H9 (cell line): ENCODE results near the gene DOCK2. TPM values are rescaled to one million over a fixed set of nuclear protein-coding genes. Genes with fewer than 3 reads are reported as not detected.

Source experiments
- DNase-seq: peaks from one replicate; pipeline ENCODE4 v3.0.0-alpha.2; 2017
- H2AFZ ChIP-seq: one replicate; pipeline ENCODE4 v1.6.1; 2013; ENCODE audit warnings: mild to moderate bottlenecking, low read length, control low read depth, moderate library complexity
- H2AK5ac ChIP-seq: 2 replicates; pipeline ENCODE4 v1.6.1; 2013; ENCODE audit warnings: low read length, control low read depth, mixed read lengths; ENCODE audit not compliant: insufficient read length
- H2BK120ac ChIP-seq: one replicate; pipeline ENCODE4 v1.6.1; 2013; ENCODE audit warnings: low read depth, mild to moderate bottlenecking, low read length, control low read depth, inconsistent platforms; ENCODE audit not compliant: poor library complexity, severe bottlenecking
- H2BK12ac ChIP-seq: 2 replicates; pipeline ENCODE4 v1.6.1; 2013; ENCODE audit warnings: low read length, control low read depth, mixed read lengths, low read depth; ENCODE audit not compliant: insufficient read length
- H2BK15ac ChIP-seq: 2 replicates; pipeline ENCODE4 v1.6.1; 2013; ENCODE audit warnings: low read depth, low read length, control low read depth
- H2BK20ac ChIP-seq: one replicate; pipeline ENCODE4 v1.6.1; 2013; ENCODE audit warnings: low read depth, mild to moderate bottlenecking, low read length, control low read depth, inconsistent platforms; ENCODE audit not compliant: poor library complexity, severe bottlenecking
- H2BK5ac ChIP-seq: 2 replicates; pipeline ENCODE4 v1.6.1; 2013; ENCODE audit warnings: low read length, control low read depth, mixed read lengths; ENCODE audit not compliant: insufficient read length
- H3K14ac ChIP-seq: 2 replicates; pipeline ENCODE4 v1.6.1; 2013; ENCODE audit warnings: low read length, control low read depth; ENCODE audit not compliant: insufficient read depth
- H3K18ac ChIP-seq: 2 replicates; pipeline ENCODE4 v1.6.1; 2013; ENCODE audit warnings: low read depth, mild to moderate bottlenecking, mixed read lengths, low read length, control low read depth; ENCODE audit not compliant: insufficient read length
- H3K23ac ChIP-seq: 2 replicates; pipeline ENCODE4 v1.6.1; 2013; ENCODE audit warnings: low read length, control low read depth, mixed read lengths, low read depth; ENCODE audit not compliant: insufficient read length
- H3K23me2 ChIP-seq: 2 replicates; pipeline ENCODE4 v1.6.1; 2013; ENCODE audit warnings: low read depth, mild to moderate bottlenecking, mixed read lengths, low read length, control low read depth; ENCODE audit not compliant: insufficient read length, poor library complexity, severe bottlenecking
- H3K27ac ChIP-seq: 2 replicates; pipeline ENCODE4 v1.5.1; 2013; ENCODE audit warnings: low read length, control low read depth, mixed read lengths, low read depth; ENCODE audit not compliant: insufficient read length
- H3K27me3 ChIP-seq: 2 replicates; pipeline ENCODE4 v1.6.1; 2013; ENCODE audit warnings: low read length, control low read depth, inconsistent platforms; ENCODE audit not compliant: insufficient read depth
- H3K4ac ChIP-seq: 2 replicates; pipeline ENCODE4 v1.6.1; 2013; ENCODE audit warnings: low read depth, mild to moderate bottlenecking, control low read depth, inconsistent platforms, low read length, moderate library complexity
- H3K4me1 ChIP-seq: 2 replicates; pipeline ENCODE4 v1.6.1; 2013; ENCODE audit warnings: low read length, control low read depth, inconsistent platforms; ENCODE audit not compliant: insufficient read depth
- H3K4me2 ChIP-seq: 2 replicates; pipeline ENCODE4 v1.6.1; 2013; ENCODE audit warnings: low read length, control low read depth, mixed read lengths; ENCODE audit not compliant: insufficient read length, insufficient read depth
- H3K56ac ChIP-seq: 2 replicates; pipeline ENCODE4 v1.6.1; 2013; ENCODE audit warnings: low read depth, mild to moderate bottlenecking, mixed read lengths, low read length, control low read depth; ENCODE audit not compliant: insufficient read length
- H3K79me1 ChIP-seq: 2 replicates; pipeline ENCODE4 v1.6.1; 2013; ENCODE audit warnings: low read depth, mild to moderate bottlenecking, moderate library complexity, low read length, control low read depth, inconsistent platforms; ENCODE audit not compliant: insufficient read depth, poor library complexity, severe bottlenecking
- H3K79me2 ChIP-seq: 2 replicates; pipeline ENCODE4 v1.6.1; 2013; ENCODE audit warnings: low read length, control low read depth, inconsistent platforms; ENCODE audit not compliant: insufficient read depth
- H3K9ac ChIP-seq: 2 replicates; pipeline ENCODE4 v1.6.1; 2013; ENCODE audit warnings: low read length, control low read depth, mixed read lengths; ENCODE audit not compliant: insufficient read length; ENCODE audit errors: extremely low read depth
- H3K9me3 ChIP-seq: one replicate; pipeline ENCODE4 v1.6.1; 2013; ENCODE audit warnings: low read depth, low read length, inconsistent platforms; ENCODE audit not compliant: control insufficient read depth
- H3T11ph ChIP-seq: one replicate; pipeline ENCODE4 v1.6.1; 2013; ENCODE audit warnings: mild to moderate bottlenecking, low read length, control low read depth, inconsistent platforms
- H4K20me1 ChIP-seq: one replicate; pipeline ENCODE4 v1.6.1; 2013; ENCODE audit not compliant: control insufficient read depth, insufficient read length, insufficient read depth
- H4K5ac ChIP-seq: 2 replicates; pipeline ENCODE4 v1.6.1; 2013; ENCODE audit warnings: low read depth, mild to moderate bottlenecking, mixed read lengths, low read length, control low read depth; ENCODE audit not compliant: insufficient read length
- H4K8ac ChIP-seq: replicated peaks from 2 replicates; pipeline ENCODE4 v1.6.1; 2013; ENCODE audit warnings: low read length, control low read depth, mixed read lengths, low read depth; ENCODE audit not compliant: insufficient read length
- H4K91ac ChIP-seq: 2 replicates; pipeline ENCODE4 v1.6.1; 2013; ENCODE audit warnings: low read depth, mild to moderate bottlenecking, moderate library complexity, mixed read lengths, low read length, control low read depth; ENCODE audit not compliant: insufficient read length
- H3K27ac Mint-ChIP-seq, 3 experiments: 2 replicates in 2 of 3; 3 replicates in 1 of 3; pipeline ENCODE4 v1.8.0; 2020 to 2021; ENCODE audit warnings: mixed read lengths in 3 of 3, mild to moderate bottlenecking in 1 of 3, moderate library complexity in 1 of 3
- H3K27me3 Mint-ChIP-seq: 2 replicates; pipeline ENCODE4 v1.8.0; 2021; ENCODE audit warnings: low read depth, mild to moderate bottlenecking, moderate library complexity, mixed read lengths
- H3K36me3 Mint-ChIP-seq, 3 experiments: 2 replicates in 2 of 3; 3 replicates in 1 of 3; pipeline ENCODE4 v1.8.0; 2020 to 2021; ENCODE audit warnings: low read depth in 3 of 3, mixed read lengths in 3 of 3; ENCODE audit not compliant: insufficient read depth in 1 of 3
- H3K4me1 Mint-ChIP-seq, 2 experiments: 2 replicates each; pipeline ENCODE4 v1.8.0; 2020; ENCODE audit warnings: mixed read lengths in 2 of 2
- H3K4me3 Mint-ChIP-seq, 2 experiments: 2 replicates in 1 of 2; 3 replicates in 1 of 2; pipeline ENCODE4 v1.8.0; 2020 to 2021; ENCODE audit warnings: mild to moderate bottlenecking in 2 of 2, mixed read lengths in 2 of 2, moderate library complexity in 1 of 2
- H3K9me3 Mint-ChIP-seq, 2 experiments: 2 replicates in 1 of 2; 3 replicates in 1 of 2; pipeline ENCODE4 v1.8.0; 2020; ENCODE audit warnings: mild to moderate bottlenecking in 2 of 2, mixed read lengths in 2 of 2, moderate library complexity in 1 of 2
- CTCF ChIP-seq: fragments of 200-600 bp; sonication (generic); conservative IDR thresholded peaks from 3 replicates; pipeline ENCODE4 v1.8.0; 2021; ENCODE audit warnings: antibody characterized with exemption, mild to moderate bottlenecking
- WGBS: extraction: QIAGEN DNeasy Blood & Tissue Kit; methylation state at CpG from one replicate; pipeline ENCODE4 v1.1.7; 2013; ENCODE audit warnings: missing lambda C conversion rate, low lambda C conversion rate, mixed read lengths; ENCODE audit not compliant: insufficient read length; ENCODE audit errors: extremely low coverage; 5-methylcytosine and 5-hydroxymethylcytosine counted together
- total RNA-seq: library from RNA; stranded (reverse); gene quantifications from 2 replicates; pipeline ENCODE4 v1.2.1, GENCODE V29; 2021

Gene DOCK2
- total RNA-seq, 1 experiment from 2014 or later, result 7.8 TPM

DNA sequence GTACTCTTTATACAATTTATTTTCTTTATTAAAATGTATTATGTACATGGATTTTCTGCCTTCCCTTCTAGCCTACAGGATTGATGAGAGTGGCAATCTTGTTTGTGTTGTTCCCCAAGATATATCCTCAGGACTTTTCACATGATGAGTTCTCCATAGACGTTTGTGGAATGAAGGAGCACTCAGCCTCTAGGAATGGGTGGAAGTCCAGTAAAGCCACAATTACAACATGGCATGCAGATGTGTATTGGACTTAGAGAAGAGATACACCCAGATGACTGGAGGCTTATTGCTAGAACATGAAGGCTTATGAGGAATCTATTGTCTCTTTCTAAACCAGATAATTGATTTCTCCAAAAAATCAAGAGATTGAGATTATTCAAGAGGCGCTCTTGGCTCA is 8.2 kb upstream of the DOCK2 start:
- H3K4me1 ChIP-seq, result no peaks in the 10 kb centered on the region
- H4K91ac ChIP-seq, result no peak overlapping the region
- no peaks in the 10 kb centered on the region for H4K20me1 ChIP-seq
- no peak overlapping the region for H3T11ph ChIP-seq
- H2BK120ac ChIP-seq, result no peak overlapping the region
- Mint-ChIP-seq H3K9me3 (peaks cover 2% of the 10 kb centered on the region in 2 experiments; a peak in 2 of 5 replicates), H3K36me3 (no peaks in the 10 kb centered on the region), H3K4me3 (no peak overlapping the region), H3K27ac (no peak overlapping the region), H3K4me1 (no peaks in the 10 kb centered on the region), H3K27me3 (peaks cover 1% of the 10 kb centered on the region; the same call in 1 of the 2 replicates)
- H3K23ac ChIP-seq, result no peak overlapping the region
- no CpG with 5 or more reads among the region's 2 CpGs for WGBS
- H3K14ac ChIP-seq, result no peak overlapping the region
- H2BK15ac ChIP-seq, result no peak overlapping the region
- no peak overlapping the region for H3K56ac ChIP-seq
- no peak for DNase-seq
- H3K4me2 ChIP-seq, result no peak overlapping the region
- TF ChIP-seq CTCF, result no peak
- no peaks in the 10 kb centered on the region for H3K23me2 ChIP-seq
- H3K4ac ChIP-seq, result no peak overlapping the region
- no peak overlapping the region for H2BK20ac ChIP-seq
- no peaks in the 10 kb centered on the region for H3K79me1 ChIP-seq
- no peak overlapping the region for H2BK5ac ChIP-seq
- H3K27me3 ChIP-seq, result no peaks in the 10 kb centered on the region
- no peak overlapping the region for H2AK5ac ChIP-seq
- H4K5ac ChIP-seq, result no peak overlapping the region
- H3K79me2 ChIP-seq, result no peaks in the 10 kb centered on the region
- H3K9ac ChIP-seq, result no peak overlapping the region
- H3K18ac ChIP-seq, result no peak overlapping the region
- H2BK12ac ChIP-seq, result no peak overlapping the region
- H2AFZ ChIP-seq, result no peak overlapping the region
- no peak overlapping the region for H4K8ac ChIP-seq
- H3K27ac ChIP-seq, result no peak overlapping the region
- no peaks in the 10 kb centered on the region for H3K9me3 ChIP-seq
